IMR-90 (cell line): ENCODE measurements around the gene ARL14EP. TPM values are rescaled to one million over a fixed set of nuclear protein-coding genes. Genes with fewer than 3 reads are reported as not detected.

Source experiments
- ATAC-seq: fragments of 200-7000 bp; cut with Tn5 transposase; 2 replicates; pipeline ENCODE4 v1.9.1; 2020; ENCODE audit warnings: low read depth, mild to moderate bottlenecking, moderate library complexity
- BruUV-seq: library from RNA; stranded (reverse); fragments of 400-500 nt; replicated peaks from 2 replicates; lab custom pipeline; 2021; lab: Mats Ljungman, UMichigan
- CTCF ChIA-PET: fragments of 300-600 bp; formaldehyde crosslinking; extraction: SDS; loops from one replicate; lab custom pipeline; 2021; ENCODE audit warnings: antibody characterized with exemption; lab: Yijun Ruan, JAX
- POLR2A ChIA-PET: fragments of 300-600 bp; sonication (Branson Sonifier 250); formaldehyde crosslinking; loops from one replicate; lab custom pipeline; 2022; ENCODE audit warnings: antibody characterized with exemption; ENCODE audit not compliant: unreplicated experiment; lab: Charles Lee
- DNase-seq: peaks from one replicate; pipeline ENCODE4 v3.0.0; 2013
- H2AFZ ChIP-seq: replicated peaks from 2 replicates; pipeline ENCODE3; 2013; ENCODE audit warnings: low read length, mild to moderate bottlenecking; ENCODE audit not compliant: poor library complexity
- H2AK5ac ChIP-seq: 2 replicates; pipeline ENCODE4 v1.6.1; 2013; ENCODE audit warnings: low read depth, low read length, inconsistent platforms
- H2AK9ac ChIP-seq: replicated peaks from 2 replicates; pipeline ENCODE3; 2013; ENCODE audit warnings: mild to moderate bottlenecking, low read depth, low read length, moderate library complexity; ENCODE audit not compliant: poor library complexity
- H2BK120ac ChIP-seq: 2 replicates; pipeline ENCODE4 v1.6.1; 2013; ENCODE audit warnings: low read depth, low read length, inconsistent platforms
- H2BK15ac ChIP-seq: 3 replicates; pipeline ENCODE4 v1.6.1; 2013; ENCODE audit warnings: low read depth, low read length, inconsistent platforms
- H2BK20ac ChIP-seq: 2 replicates; pipeline ENCODE4 v1.6.1; 2013; ENCODE audit warnings: low read depth, mild to moderate bottlenecking, inconsistent platforms, low read length, moderate library complexity
- H2BK5ac ChIP-seq: 2 replicates; pipeline ENCODE4 v1.6.1; 2013; ENCODE audit warnings: mild to moderate bottlenecking, low read depth, low read length, inconsistent platforms; ENCODE audit not compliant: poor library complexity, severe bottlenecking
- H3K14ac ChIP-seq: replicated peaks from 2 replicates; pipeline ENCODE4 v1.6.1; 2013; ENCODE audit warnings: low read depth, low read length, inconsistent platforms
- H3K18ac ChIP-seq: 2 replicates; pipeline ENCODE4 v1.6.1; 2013; ENCODE audit warnings: low read depth, low read length, control low read depth
- H3K23ac ChIP-seq: 2 replicates; pipeline ENCODE4 v1.6.1; 2013; ENCODE audit warnings: low read depth, low read length, inconsistent platforms
- H3K27ac ChIP-seq: 2 replicates; pipeline ENCODE4 v1.5.1; 2013; ENCODE audit warnings: mild to moderate bottlenecking, control low read depth, low read length; ENCODE audit not compliant: insufficient read depth
- H3K27me3 ChIP-seq: 2 replicates; pipeline ENCODE4 v1.6.1; 2013; ENCODE audit warnings: low read length; ENCODE audit not compliant: control insufficient read depth, insufficient read depth
- H3K36me3 ChIP-seq: 2 replicates; pipeline ENCODE4 v1.6.1; 2013; ENCODE audit warnings: low read length, mixed read lengths; ENCODE audit not compliant: control insufficient read depth, insufficient read depth
- H3K4ac ChIP-seq: 2 replicates; pipeline ENCODE4 v1.6.1; 2013; ENCODE audit warnings: low read depth, low read length, inconsistent platforms
- H3K4me1 ChIP-seq: 2 replicates; pipeline ENCODE4 v1.6.1; 2013; ENCODE audit warnings: low read length, mixed read lengths; ENCODE audit not compliant: control insufficient read depth, insufficient read depth
- H3K4me2 ChIP-seq: 2 replicates; pipeline ENCODE4 v1.6.1; 2013; ENCODE audit warnings: low read depth, mild to moderate bottlenecking, control low read depth, low read length, moderate library complexity
- H3K4me3 ChIP-seq: 2 replicates; pipeline ENCODE4 v1.5.1; 2013; ENCODE audit warnings: low read depth, mild to moderate bottlenecking, control low read depth, low read length, moderate library complexity; ENCODE audit not compliant: insufficient read depth
- H3K56ac ChIP-seq: 2 replicates; pipeline ENCODE4 v1.6.1; 2013; ENCODE audit warnings: low read length, inconsistent platforms; ENCODE audit not compliant: insufficient read depth; ENCODE audit errors: extremely low read depth
- H3K79me1 ChIP-seq, 2 experiments: 2 replicates each; pipeline ENCODE4 v1.6.1; 2013; ENCODE audit warnings: low read length in 2 of 2, inconsistent platforms in 1 of 2, low read depth in 1 of 2
- H3K9ac ChIP-seq: 2 replicates; pipeline ENCODE4 v1.6.1; 2013; ENCODE audit warnings: low read depth, low read length, control low read depth
- H3K9me1 ChIP-seq: 2 replicates; pipeline ENCODE4 v1.6.1; 2013; ENCODE audit warnings: low read length, inconsistent platforms; ENCODE audit not compliant: insufficient read depth
- H3K9me3 ChIP-seq: 2 replicates; pipeline ENCODE4 v1.6.1; 2013; ENCODE audit warnings: low read length; ENCODE audit not compliant: control insufficient read depth, insufficient read depth
- H4K20me1 ChIP-seq: 2 replicates; pipeline ENCODE4 v1.6.1; 2013; ENCODE audit warnings: low read length, inconsistent platforms; ENCODE audit not compliant: insufficient read depth
- H4K5ac ChIP-seq: 2 replicates; pipeline ENCODE4 v1.6.1; 2013; ENCODE audit warnings: mild to moderate bottlenecking, low read depth, low read length, control low read depth
- H4K8ac ChIP-seq, 2 experiments: 2 replicates each; pipeline ENCODE4 v1.6.1; 2013; ENCODE audit warnings: low read depth in 2 of 2, low read length in 2 of 2, control low read depth in 1 of 2, inconsistent platforms in 1 of 2
- H4K91ac ChIP-seq: 2 replicates; pipeline ENCODE4 v1.6.1; 2013; ENCODE audit warnings: low read depth, low read length, inconsistent platforms; ENCODE audit not compliant: insufficient read depth
- ELK1 ChIP-seq: fragments of 150-350 bp; IDR thresholded peaks from 2 replicates; pipeline ENCODE4 v1.6.1; 2016; ENCODE audit warnings: low read depth, mild to moderate bottlenecking, low read length, moderate library complexity, borderline replicate concordance
- MAFK ChIP-seq: IDR thresholded peaks from 2 replicates; pipeline ENCODE4 v1.6.1; 2012; ENCODE audit warnings: low read depth, low read length, improper control_type of control experiment
- dilution Hi-C: fragments of 300-500 bp; cut with HindIII; formaldehyde crosslinking; loops from one replicate; pipeline ENCODE4 v1.14.3; 2018; ENCODE audit warnings: low sequenced_read_pairs; ENCODE audit not compliant: unreplicated experiment
- in situ Hi-C: fragments of 300-500 bp; cut with MboI; formaldehyde crosslinking; loops from 3 replicates; pipeline ENCODE4 v1.14.3; 2019; ENCODE audit warnings: low sequenced_read_pairs, inconsistent platforms, mixed read lengths
- intact Hi-C: fragments of 100-400 bp; cut with micrococcal nuclease; formaldehyde crosslinking; loops from 2 replicates; pipeline ENCODE4 v1.10.0; 2022
- polyA plus RNA-seq, 3 experiments: library from polyadenylated mRNA; depleted of rRNA; stranded (reverse); fragments of >200 nt; gene quantifications; 2 replicates each; pipeline ENCODE4 v1.2.3, GENCODE V29; 2012; ENCODE audit warnings: low replicate concordance in 1 of 3
- total RNA-seq: library from RNA; depleted of rRNA; stranded (reverse); fragments of >200 nt; gene quantifications from 2 replicates; pipeline ENCODE4 v1.2.3, GENCODE V29; 2012

Gene ARL14EP
- total and polyA plus RNA-seq, 2 of the 4 experiments (the other 2 are of a cell fraction) = 13.8 to 15.7 TPM

- Histone ChIP-seq H3K9me3 (no peaks in the 10 kb centered on the region), H3K36me3 (peaks cover 1% of the 10 kb centered on the region; the same call in 1 of the 2 replicates), H3K79me1 (peaks cover 15 to 26% of the 10 kb centered on the region in 2 experiments), H4K20me1 (no peaks in the 10 kb centered on the region; the same call in 1 of the 2 replicates), H3K9ac (no peak overlapping the region), H3K18ac (no peak overlapping the region), H3K23ac (no peak overlapping the region), H3K4me1 (peaks cover 7% of the 10 kb centered on the region; the same call in 1 of the 2 replicates), H2BK20ac (no peak overlapping the region), H4K5ac (no peak overlapping the region), H3K4me2 (peak overlapping the region; percentile 21; the same call in 1 of the 2 replicates), H4K91ac (no peak overlapping the region), H4K8ac (no peak overlapping the region), H2AK5ac (no peak overlapping the region), H3K27ac (no peak overlapping the region), H3K27me3 (no peaks in the 10 kb centered on the region), H3K14ac (no peak overlapping the region), H2AK9ac (no peak overlapping the region), H2BK5ac (no peak overlapping the region), H2BK120ac (no peak overlapping the region), H2BK15ac (no peak overlapping the region), H3K4ac (no peak overlapping the region), H3K4me3 (no peak overlapping the region), H3K9me1 (no peaks in the 10 kb centered on the region), H2AFZ (no peak overlapping the region), H3K56ac (no peak overlapping the region)
- TF ChIP-seq ELK1 = no peak
- 0 out of 2 replicates have a peak, but pooled peaks have one; percentile 32 for TF ChIP-seq MAFK
- intact Hi-C loops = no loop called here
- peak; percentile 70 for ATAC-seq
- dilution Hi-C loops = no loop called here
- CTCF ChIA-PET = no interaction called here
- peak; percentile 31 for DNase-seq
- no TSS peak for BruUV-seq
- in situ Hi-C loops = no loop called here
- POLR2A ChIA-PET = no interaction called here
Measured at GRCh38 chr11:30328681-30329080, 5.8 kb downstream of the ARL14EP start.
